GM23338 (cell line): ENCODE measurements around the gene PIAS1. TPM values are rescaled to one million over a fixed set of nuclear protein-coding genes. Genes with fewer than 3 reads are reported as not detected.

ENCODE experiments used
- ATAC-seq: fragments of 200-7000 bp; cut with Tn5 transposase; 3 replicates; pipeline ENCODE4 v1.9.1; 2020
- DNase-seq: peaks from one replicate; pipeline ENCODE4 v3.0.0-alpha.2; 2015; ENCODE audit warnings: low spot score
- H2AFZ ChIP-seq: fragments of 200-600 bp; sonication (generic); 2 replicates; pipeline ENCODE4 v1.8.0; 2016; ENCODE audit warnings: antibody characterized with exemption, mild to moderate bottlenecking, moderate library complexity
- H3F3A ChIP-seq: fragments of 200-600 bp; sonication (generic); replicated peaks from 2 replicates; pipeline ENCODE4 v1.8.0; 2017; ENCODE audit warnings: antibody characterized with exemption, mixed run types, low read depth
- H3K27ac ChIP-seq: fragments of 200-600 bp; sonication (generic); 2 replicates; pipeline ENCODE4 v1.6.1; 2016; ENCODE audit warnings: low read depth
- H3K27me3 ChIP-seq: fragments of 200-600 bp; sonication (generic); 2 replicates; pipeline ENCODE4 v1.8.0; 2016; ENCODE audit warnings: mild to moderate bottlenecking, mixed run types, moderate library complexity; ENCODE audit not compliant: insufficient read depth
- H3K36me3 ChIP-seq: fragments of 200-600 bp; sonication (generic); 2 replicates; pipeline ENCODE4 v1.8.0; 2016; ENCODE audit warnings: mild to moderate bottlenecking; ENCODE audit not compliant: insufficient read depth
- H3K4me1 ChIP-seq: fragments of 200-600 bp; sonication (generic); 2 replicates; pipeline ENCODE4 v1.8.0; 2016; ENCODE audit warnings: mild to moderate bottlenecking, moderate library complexity; ENCODE audit not compliant: insufficient read depth
- H3K4me2 ChIP-seq: fragments of 200-600 bp; sonication (generic); 2 replicates; pipeline ENCODE4 v1.7.1; 2017; ENCODE audit warnings: mixed run types
- H3K4me3 ChIP-seq: fragments of 200-600 bp; sonication (generic); 2 replicates; pipeline ENCODE4 v1.6.1; 2016; ENCODE audit warnings: mixed run types
- H3K79me2 ChIP-seq: fragments of 200-600 bp; sonication (generic); replicated peaks from 2 replicates; pipeline ENCODE4 v1.8.0; 2017; ENCODE audit warnings: mild to moderate bottlenecking; ENCODE audit not compliant: insufficient read depth
- H3K9me2 ChIP-seq: fragments of 200-600 bp; sonication (generic); 2 replicates; pipeline ENCODE4 v1.8.0; 2017; ENCODE audit not compliant: insufficient read depth
- H4K20me1 ChIP-seq: fragments of 200-600 bp; sonication (generic); replicated peaks from 2 replicates; pipeline ENCODE4 v1.8.0; 2017; ENCODE audit warnings: mild to moderate bottlenecking; ENCODE audit not compliant: insufficient read depth
- H3K27ac Mint-ChIP-seq: 2 replicates; pipeline ENCODE4 v1.8.0; 2020; ENCODE audit warnings: inconsistent platforms, mild to moderate bottlenecking, moderate library complexity, mixed read lengths
- H3K27me3 Mint-ChIP-seq: 3 replicates; pipeline ENCODE4 v1.8.0; 2022; ENCODE audit warnings: low read depth, mild to moderate bottlenecking, moderate library complexity, mixed read lengths, inconsistent platforms; ENCODE audit not compliant: insufficient read depth, poor library complexity
- H3K36me3 Mint-ChIP-seq: 3 replicates; pipeline ENCODE4 v1.8.0; 2021; ENCODE audit warnings: low read depth, mild to moderate bottlenecking, inconsistent platforms, moderate library complexity, mixed read lengths
- H3K4me1 Mint-ChIP-seq: 3 replicates; pipeline ENCODE4 v1.8.0; 2020; ENCODE audit warnings: mild to moderate bottlenecking, inconsistent platforms, mixed read lengths
- H3K4me3 Mint-ChIP-seq: 3 replicates; pipeline ENCODE4 v1.8.0; 2021; ENCODE audit warnings: moderate library complexity, mild to moderate bottlenecking, inconsistent platforms, mixed read lengths
- H3K9me3 Mint-ChIP-seq: 3 replicates; pipeline ENCODE4 v1.8.0; 2020; ENCODE audit warnings: moderate library complexity, mild to moderate bottlenecking, inconsistent platforms, mixed read lengths
- CTCF ChIP-seq, 2 experiments: fragments of 200-600 bp in 1 of 2; sonication (generic) in 1 of 2; conservative IDR thresholded peaks; 2 replicates each; pipeline versions ENCODE4 v1.5.1 to v1.6.1; 2016 to 2017; ENCODE audit warnings: antibody characterized with exemption in 2 of 2, low read depth in 2 of 2, mild to moderate bottlenecking in 2 of 2, moderate library complexity in 1 of 2
- ETS1 ChIP-seq: IDR thresholded peaks from 2 replicates; pipeline ENCODE4 v1.6.1; 2016; ENCODE audit warnings: antibody characterized with exemption
- EZH2phosphoT487 ChIP-seq: fragments of 200-600 bp; sonication (generic); IDR thresholded peaks from one replicate; pipeline ENCODE4 v1.8.1; 2018; ENCODE audit warnings: antibody characterized with exemption; ENCODE audit not compliant: unreplicated experiment
- POLR2AphosphoS5 ChIP-seq: IDR thresholded peaks from 2 replicates; pipeline ENCODE4 v1.6.1; 2016; ENCODE audit warnings: antibody characterized with exemption, low read depth
- REST ChIP-seq: IDR thresholded peaks from one replicate; pipeline ENCODE4 v1.6.1; 2018; ENCODE audit warnings: antibody characterized with exemption; ENCODE audit not compliant: unreplicated experiment
- ZNF114 ChIP-seq: fragments of 250-450 bp; sonication (Bioruptor Pico); IDR thresholded peaks from 2 replicates; pipeline ENCODE4 v1.5.0; 2020; ENCODE audit warnings: mild to moderate bottlenecking, moderate library complexity
- polyA plus RNA-seq: library from polyadenylated mRNA; unstranded; fragments of >200 nt; fragmentation: Nextera tagmentation; extraction: Ambion mirVana; gene quantifications from 2 replicates; pipeline ENCODE4 v1.2.1, GENCODE V29; 2016
- total RNA-seq: library from RNA; depleted of rRNA; stranded (reverse); fragments of >200 nt; shearing (Covaris generic); gene quantifications from 2 replicates; pipeline ENCODE4 v1.2.3, GENCODE V29; 2014

Gene PIAS1
- total and polyA plus RNA-seq, 2 experiments from 2014 or later = 30.7 to 32.1 TPM

GRCh38 chr15:68028888-68029207, 25.3 kb upstream of the PIAS1 start:
- Histone ChIP-seq H3F3A (no peaks in the 10 kb centered on the region), H3K4me1 (no peaks in the 10 kb centered on the region)
- H3K4me3 Mint-ChIP-seq = no peak overlapping the region

GRCh38 chr15:68029959-68030358, 24.2 kb upstream of the PIAS1 start:
- no peaks in the 10 kb centered on the region for H3K9me3 Mint-ChIP-seq
- no peaks in the 10 kb centered on the region for H3K36me3 Mint-ChIP-seq
- no peak overlapping the region for H3K27ac Mint-ChIP-seq
- Histone ChIP-seq H3K79me2 (no peaks in the 10 kb centered on the region), H3K9me2 (0 out of 2 replicates have a peak, but pooled peaks cover 3% of the 10 kb centered on the region), H3K27ac (no peak overlapping the region), H4K20me1 (no peaks in the 10 kb centered on the region), H3K36me3 (no peaks in the 10 kb centered on the region), H3K4me1 (no peaks in the 10 kb centered on the region), H3F3A (no peaks in the 10 kb centered on the region), H3K4me3 (no peak overlapping the region), H3K4me2 (no peak overlapping the region), H2AFZ (no peak overlapping the region), H3K27me3 (no peaks in the 10 kb centered on the region)
- no peak overlapping the region for H3K4me3 Mint-ChIP-seq
- peaks cover 2% of the 10 kb centered on the region for H3K27me3 Mint-ChIP-seq
- DNase-seq = no peak
- no peaks in the 10 kb centered on the region for H3K4me1 Mint-ChIP-seq
- ATAC-seq = no peak
- TF ChIP-seq POLR2AphosphoS5 (no peak), REST (no peak), ZNF114 (no peak)

More at GRCh38 chr15:68028888-68029207, 25.3 kb upstream of the PIAS1 start:
- 0 out of 2 replicates have a peak, but pooled peaks cover 4% of the 10 kb centered on the region for H3K9me2 ChIP-seq
- H3K36me3 Mint-ChIP-seq = no peaks in the 10 kb centered on the region
- no peak overlapping the region for H3K4me3 ChIP-seq
- no peaks in the 10 kb centered on the region for H4K20me1 ChIP-seq
- no peaks in the 10 kb centered on the region for H3K79me2 ChIP-seq
- H3K27ac ChIP-seq = no peak overlapping the region
- H3K27me3 ChIP-seq = no peaks in the 10 kb centered on the region
- H3K27me3 Mint-ChIP-seq = peaks cover 4% of the 10 kb centered on the region
- no peaks in the 10 kb centered on the region for H3K9me3 Mint-ChIP-seq
- H2AFZ ChIP-seq = no peak overlapping the region
- no peak for DNase-seq
- H3K4me2 ChIP-seq = no peak overlapping the region
- no peaks in the 10 kb centered on the region for H3K36me3 ChIP-seq
- no peak for ATAC-seq
- H3K4me1 Mint-ChIP-seq = no peaks in the 10 kb centered on the region
- TF ChIP-seq EZH2phosphoT487 (no peak), ETS1 (no peak)
- H3K27ac Mint-ChIP-seq = no peak overlapping the region

GRCh38 chr15:68031404-68031803, 22.7 kb upstream of the PIAS1 start:
- no peaks in the 10 kb centered on the region for H3F3A ChIP-seq
- no peak for DNase-seq
- no peak for TF ChIP-seq CTCF (conservative IDR thresholded peaks at IDR 0.05; ENCODE audit: low read depth in 2 of 2)
- no peak overlapping the region for H3K4me2 ChIP-seq
- no peak overlapping the region for H2AFZ ChIP-seq
- no peak overlapping the region for H3K4me3 Mint-ChIP-seq
- no peaks in the 10 kb centered on the region for H3K4me1 ChIP-seq
- no peaks in the 10 kb centered on the region for H4K20me1 ChIP-seq
- H3K9me3 Mint-ChIP-seq = no peaks in the 10 kb centered on the region
- H3K4me3 ChIP-seq = no peak overlapping the region
- H3K36me3 Mint-ChIP-seq = no peaks in the 10 kb centered on the region
- H3K27ac Mint-ChIP-seq = no peak overlapping the region
- peaks cover 2% of the 10 kb centered on the region for H3K27me3 Mint-ChIP-seq
- no peaks in the 10 kb centered on the region for H3K27me3 ChIP-seq
- no peak for ATAC-seq
- H3K9me2 ChIP-seq = 0 out of 2 replicates have a peak, but pooled peaks cover 3% of the 10 kb centered on the region
- H3K4me1 Mint-ChIP-seq = no peaks in the 10 kb centered on the region
- no peaks in the 10 kb centered on the region for H3K36me3 ChIP-seq
- no peaks in the 10 kb centered on the region for H3K79me2 ChIP-seq
- H3K27ac ChIP-seq = no peak overlapping the region
